GM12872 (cell line): Measurements from ENCODE around the gene GALNT2.

ENCODE experiments used
- TF ChIP-seq, protein P1 (sequence below): IDR thresholded peaks from 3 replicates; pipeline ENCODE4 v1.5.1; 2011; ENCODE audit warnings: low read depth, mild to moderate bottlenecking, low read length, moderate library complexity; ENCODE audit not compliant: insufficient read depth

Gene GALNT2

DNA sequence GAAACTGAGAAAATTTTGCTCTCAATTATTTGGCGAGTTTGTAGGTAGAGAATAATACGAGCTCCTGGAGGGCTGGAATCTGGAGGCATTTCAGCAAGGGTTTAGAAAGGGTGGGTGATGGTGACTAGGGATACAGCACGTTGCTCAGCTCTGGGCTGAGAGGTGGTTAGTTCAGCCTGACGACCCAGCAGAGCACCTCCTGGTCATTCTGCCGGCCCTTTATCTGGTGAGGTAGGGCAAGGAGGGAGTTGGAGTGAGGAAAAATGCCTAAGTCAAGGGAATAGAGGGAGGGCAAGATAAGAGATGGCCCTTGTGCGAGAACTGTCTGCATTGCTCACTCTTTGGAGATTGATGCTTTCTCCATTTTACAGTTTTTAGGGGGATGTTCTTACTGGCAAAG is 19.1 kb downstream of the GALNT2 start:
- TF ChIP-seq, protein P1, sequence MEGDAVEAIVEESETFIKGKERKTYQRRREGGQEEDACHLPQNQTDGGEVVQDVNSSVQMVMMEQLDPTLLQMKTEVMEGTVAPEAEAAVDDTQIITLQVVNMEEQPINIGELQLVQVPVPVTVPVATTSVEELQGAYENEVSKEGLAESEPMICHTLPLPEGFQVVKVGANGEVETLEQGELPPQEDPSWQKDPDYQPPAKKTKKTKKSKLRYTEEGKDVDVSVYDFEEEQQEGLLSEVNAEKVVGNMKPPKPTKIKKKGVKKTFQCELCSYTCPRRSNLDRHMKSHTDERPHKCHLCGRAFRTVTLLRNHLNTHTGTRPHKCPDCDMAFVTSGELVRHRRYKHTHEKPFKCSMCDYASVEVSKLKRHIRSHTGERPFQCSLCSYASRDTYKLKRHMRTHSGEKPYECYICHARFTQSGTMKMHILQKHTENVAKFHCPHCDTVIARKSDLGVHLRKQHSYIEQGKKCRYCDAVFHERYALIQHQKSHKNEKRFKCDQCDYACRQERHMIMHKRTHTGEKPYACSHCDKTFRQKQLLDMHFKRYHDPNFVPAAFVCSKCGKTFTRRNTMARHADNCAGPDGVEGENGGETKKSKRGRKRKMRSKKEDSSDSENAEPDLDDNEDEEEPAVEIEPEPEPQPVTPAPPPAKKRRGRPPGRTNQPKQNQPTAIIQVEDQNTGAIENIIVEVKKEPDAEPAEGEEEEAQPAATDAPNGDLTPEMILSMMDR = no peak

DNA sequence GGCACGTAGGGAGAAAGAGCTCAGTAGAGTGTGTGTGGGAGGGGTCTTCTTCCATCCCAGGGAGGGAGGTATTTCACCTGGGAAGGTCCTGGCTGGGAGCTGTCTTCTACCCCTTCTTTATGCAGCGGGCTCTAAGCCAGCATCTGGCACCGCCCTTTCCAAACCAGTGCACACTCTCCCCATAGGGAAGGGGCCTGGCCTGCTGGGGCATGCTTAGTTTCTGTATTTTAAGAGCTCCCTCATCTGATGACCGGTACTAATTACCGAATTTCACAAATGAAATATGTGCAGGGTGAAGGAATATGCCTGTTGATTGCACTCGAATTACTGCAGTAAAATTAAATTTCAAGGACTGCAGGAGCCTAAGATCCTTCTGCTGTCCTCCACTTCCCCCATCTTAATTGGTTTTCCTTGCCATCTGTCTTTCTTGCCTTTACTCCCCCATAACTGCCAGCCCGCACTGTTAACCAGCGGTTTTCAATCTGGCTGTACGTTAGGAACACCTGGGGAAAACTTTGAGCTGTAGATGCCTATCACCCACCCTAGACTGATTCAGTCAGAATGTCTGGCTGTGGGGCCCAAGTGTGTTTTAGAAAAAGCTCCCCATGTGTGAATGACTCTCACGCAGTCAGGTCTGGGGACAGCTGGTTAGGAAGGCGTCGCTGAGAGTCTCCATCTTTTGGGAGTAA is 20.1 kb downstream of the GALNT2 start:
- TF ChIP-seq, protein P1 = no peak

DNA sequence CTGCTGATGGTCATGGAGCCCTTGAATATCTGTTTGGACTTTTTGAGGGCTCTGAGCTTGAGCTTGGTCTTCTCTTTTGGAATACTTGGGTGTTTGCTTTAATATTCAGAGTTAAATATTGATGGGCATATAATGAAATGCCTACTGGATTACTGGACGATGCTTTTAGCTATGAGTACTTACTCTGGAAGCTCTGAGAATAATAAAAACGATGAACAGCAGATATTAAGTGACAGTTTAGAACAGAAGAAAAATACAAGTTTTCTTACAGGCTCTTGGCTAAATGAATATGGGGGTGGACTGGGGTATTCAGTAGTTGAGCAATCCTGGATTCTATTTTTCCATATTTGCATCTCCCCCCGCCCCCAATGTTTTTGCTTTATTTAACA is 20.7 kb downstream of the GALNT2 start:
- TF ChIP-seq, protein P1 = no peak

DNA sequence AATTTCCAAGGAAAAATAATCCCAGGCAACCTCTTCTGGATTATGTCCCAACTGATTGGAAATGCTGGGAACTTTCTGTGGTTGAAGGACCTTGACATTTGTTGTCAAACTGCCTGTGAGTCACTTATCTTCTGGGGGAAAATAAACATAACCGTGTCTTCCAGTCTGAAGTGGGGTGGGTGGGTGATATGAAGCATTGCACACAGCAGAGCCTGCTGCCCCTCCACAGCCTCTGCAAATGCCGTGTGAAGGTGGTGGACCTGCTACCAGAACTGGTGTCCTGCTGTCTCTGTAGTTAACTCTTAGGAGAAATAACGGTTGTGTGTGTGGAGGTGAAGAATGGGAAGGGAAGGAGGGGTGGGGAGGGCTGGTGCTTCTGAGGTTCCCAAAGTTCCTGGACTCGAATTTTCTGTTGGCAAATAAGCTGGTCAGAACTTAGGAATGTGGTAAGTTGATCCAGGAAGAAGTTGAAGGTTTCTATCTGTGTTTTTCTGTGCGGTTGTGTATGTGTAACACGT is 23.2 kb downstream of the GALNT2 start:
- TF ChIP-seq, protein P1 = no peak

- TF ChIP-seq, protein P1 = no peak
These were observed 24.6 kb downstream of the GALNT2 start for GRCh38 chr1:230091473-230092231.

DNA sequence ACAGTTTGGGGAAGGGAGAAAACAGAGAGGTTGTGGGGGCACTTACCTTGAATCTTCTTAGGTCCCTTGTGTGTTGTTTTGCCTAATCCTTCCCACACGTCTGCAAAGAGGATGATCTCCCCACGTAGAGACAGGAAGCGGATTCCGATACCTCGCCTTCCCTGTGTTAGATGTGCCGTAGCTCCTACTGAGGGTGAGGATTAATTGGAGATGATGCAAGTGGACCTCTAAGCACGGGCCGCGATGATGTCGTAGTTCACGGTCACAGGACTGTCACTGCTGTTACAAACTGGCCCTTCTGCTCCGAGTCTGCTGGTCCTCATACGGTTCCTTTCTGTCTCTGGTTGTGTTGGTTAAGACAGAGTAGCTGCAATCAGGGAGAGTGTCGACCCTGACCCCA is 27.7 kb downstream of the GALNT2 start:
- TF ChIP-seq, protein P1 = no peak

GRCh38 chr1:230095938-230096337 is 28.9 kb downstream of the GALNT2 start:
- TF ChIP-seq, protein P1 = no peak
